NCI-H1694 treated with DMSO at 0.1 percent for 48 hours (cell line): ENCODE data around the gene DLG2.
A peak's percentile ranks its signal among the peaks of the same experiment; 100 is the strongest.

Experiments
- DNase-seq: peaks from one replicate; lab custom pipeline; 2025; lab: John Stamatoyannopoulos, UW

DLG2 gene

GRCh38 chr11:84660257-84660977 lies 966.7 kb downstream of the DLG2 start:
- DNase-seq: no peak

DNA sequence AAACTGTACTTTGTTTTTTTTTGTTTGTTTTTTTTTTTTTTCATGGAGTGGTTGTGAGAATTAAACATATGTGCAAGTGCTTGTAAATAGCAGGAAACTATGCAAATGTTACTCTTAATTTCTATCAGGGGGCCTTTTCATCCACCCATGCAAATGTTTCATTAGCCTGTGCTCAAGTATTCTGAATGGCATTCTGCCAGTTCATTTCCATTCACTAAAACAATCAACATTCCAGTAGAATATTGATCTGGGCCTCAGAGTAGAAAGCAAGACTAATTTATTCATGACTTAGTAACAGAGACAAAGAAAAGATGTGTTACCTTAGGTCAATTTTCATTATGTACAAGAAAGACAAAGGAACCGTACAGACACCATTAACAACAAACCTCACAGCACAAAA lies 971.4 kb downstream of the DLG2 start:
- no peak for DNase-seq

- DNase-seq: no peak
These were observed 978.7 kb downstream of the DLG2 start for GRCh38 chr11:84648471-84648870.

DNA sequence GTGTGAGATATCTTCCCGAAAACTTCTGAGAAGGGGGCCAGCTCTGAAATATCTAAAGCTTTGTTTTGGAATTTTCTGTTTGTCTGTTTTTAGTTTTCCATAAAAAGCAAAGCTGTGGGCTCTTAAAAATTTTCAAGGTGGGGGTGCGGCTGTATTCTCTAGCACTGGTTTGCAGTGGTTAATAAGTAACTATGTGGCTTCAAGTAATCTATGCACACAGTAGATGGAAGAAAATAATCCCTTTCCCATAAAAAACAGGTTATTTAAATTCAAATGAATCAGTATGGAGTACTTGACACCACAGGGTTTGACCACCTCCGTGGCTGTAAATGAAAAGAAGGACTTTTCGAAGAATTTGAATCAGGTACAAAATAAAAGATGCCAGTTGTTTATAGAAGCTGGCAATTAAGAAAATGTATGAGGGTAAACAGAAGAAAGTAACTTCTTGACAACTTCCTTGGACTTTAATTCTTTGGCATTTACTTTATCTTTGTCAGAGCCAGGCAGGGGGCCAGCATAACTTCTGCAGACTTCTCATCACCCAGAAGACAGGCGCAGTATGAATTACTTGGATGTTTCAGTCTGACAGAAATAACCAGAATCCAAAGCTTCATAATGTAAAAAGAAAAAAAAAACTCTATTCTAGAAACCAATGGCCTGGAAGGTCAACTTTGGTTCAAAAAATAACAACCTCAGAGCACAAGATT lies 981.0 kb downstream of the DLG2 start:
- no peak for DNase-seq

- no peak for DNase-seq
These were observed 984.6 kb downstream of the DLG2 start for GRCh38 chr11:84642500-84642899.

DNA sequence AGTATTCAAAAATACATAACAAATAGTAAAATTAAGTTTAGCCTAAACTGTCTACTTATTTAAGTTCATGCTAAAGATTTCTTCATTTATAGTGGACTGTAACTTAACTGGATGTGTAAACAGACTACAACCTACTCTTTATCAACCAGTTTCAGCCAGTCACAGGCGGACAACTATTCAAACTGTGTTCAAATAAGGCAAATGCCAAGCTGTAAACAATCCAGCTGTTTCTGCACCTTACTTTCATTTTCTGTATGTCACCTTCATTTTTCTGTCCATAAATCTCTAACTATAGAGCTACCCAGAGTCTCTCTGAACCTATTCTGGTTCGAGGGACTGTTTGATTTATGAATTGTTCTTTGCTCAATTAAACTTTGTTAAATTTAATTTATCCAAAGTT lies 992.8 kb downstream of the DLG2 start:
- no peak for DNase-seq

DNA sequence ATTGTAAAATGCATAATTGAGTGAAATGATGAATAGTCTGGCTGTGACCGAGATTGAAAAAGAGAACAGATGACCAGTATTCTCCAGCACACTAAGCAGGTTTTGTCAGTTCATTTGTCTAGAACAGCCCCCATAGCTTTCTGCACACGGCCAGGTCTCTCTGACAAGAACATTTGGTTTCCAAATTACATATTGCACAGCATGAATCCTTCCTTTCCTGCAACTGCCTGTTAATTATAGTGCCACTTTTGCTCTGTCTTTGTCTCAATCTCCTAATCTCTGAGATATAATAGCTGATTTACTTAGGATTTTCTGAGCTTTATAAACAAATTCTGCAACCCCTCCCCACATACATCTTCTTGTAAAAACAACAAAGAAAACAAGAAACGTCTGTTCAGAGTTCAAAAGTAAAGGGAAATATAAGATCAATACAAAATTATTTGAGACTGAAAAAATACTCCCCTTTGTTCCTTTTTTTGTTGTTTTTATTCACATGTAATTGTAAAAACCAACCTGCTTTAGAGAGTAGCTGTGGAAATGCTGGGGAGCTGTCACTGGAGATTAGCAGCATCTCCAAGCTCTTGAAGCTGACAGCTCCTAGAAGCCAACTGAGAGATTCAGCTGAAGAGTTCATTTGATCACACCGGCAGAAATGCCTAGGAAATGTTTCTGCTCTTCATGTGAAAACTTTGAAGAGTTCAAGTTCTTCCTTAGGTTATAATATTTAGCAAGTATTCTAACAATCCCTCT lies 998.1 kb downstream of the DLG2 start:
- no peak for DNase-seq

- no peak for DNase-seq
These were observed 1000.9 kb downstream of the DLG2 start for GRCh38 chr11:84626256-84626655.

GRCh38 chr11:84612645-84613044 lies 1014.5 kb downstream of the DLG2 start:
- no peak for DNase-seq

DNA sequence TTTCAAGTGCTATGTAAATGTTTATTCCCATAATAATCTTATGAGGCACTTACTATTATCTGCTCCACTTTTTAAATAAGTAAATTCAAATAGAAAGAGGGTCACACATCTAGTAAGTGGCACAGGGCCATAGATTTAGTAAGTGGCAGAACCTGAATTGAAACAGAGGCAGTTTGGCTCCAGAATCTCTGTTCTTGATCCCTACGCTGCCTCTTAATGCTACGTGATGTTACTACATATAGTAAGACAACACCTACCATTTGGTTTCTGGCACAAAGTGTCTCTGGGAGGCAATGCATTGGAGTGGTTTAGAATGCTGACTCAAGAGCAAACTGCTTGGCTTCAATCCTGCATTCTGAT lies 1018.3 kb downstream of the DLG2 start:
- no peak for DNase-seq

GRCh38 chr11:84607975-84608836 lies 1018.9 kb downstream of the DLG2 start:
- no peak for DNase-seq

GRCh38 chr11:84594602-84595001 lies 1032.5 kb downstream of the DLG2 start:
- DNase-seq: no peak

DNA sequence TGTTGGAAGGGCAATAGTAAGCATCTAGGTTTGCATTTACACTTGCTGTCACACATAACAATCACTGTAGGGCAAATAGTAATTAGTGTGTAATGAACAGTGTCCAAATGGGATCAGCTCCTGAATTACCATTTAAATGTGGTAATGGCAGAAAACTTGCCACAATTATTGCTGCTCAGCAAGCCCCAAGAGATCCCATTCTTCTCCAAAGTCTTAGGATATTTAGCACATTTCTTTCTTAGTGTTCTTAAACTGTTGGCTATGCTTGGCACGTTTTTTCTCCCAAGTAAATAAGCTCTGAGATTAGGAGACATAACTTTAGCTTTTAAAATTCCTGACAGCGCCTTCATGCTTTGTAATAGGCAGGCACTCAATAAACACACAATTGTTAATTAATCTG lies 1037.0 kb downstream of the DLG2 start:
- no peak for DNase-seq

DNA sequence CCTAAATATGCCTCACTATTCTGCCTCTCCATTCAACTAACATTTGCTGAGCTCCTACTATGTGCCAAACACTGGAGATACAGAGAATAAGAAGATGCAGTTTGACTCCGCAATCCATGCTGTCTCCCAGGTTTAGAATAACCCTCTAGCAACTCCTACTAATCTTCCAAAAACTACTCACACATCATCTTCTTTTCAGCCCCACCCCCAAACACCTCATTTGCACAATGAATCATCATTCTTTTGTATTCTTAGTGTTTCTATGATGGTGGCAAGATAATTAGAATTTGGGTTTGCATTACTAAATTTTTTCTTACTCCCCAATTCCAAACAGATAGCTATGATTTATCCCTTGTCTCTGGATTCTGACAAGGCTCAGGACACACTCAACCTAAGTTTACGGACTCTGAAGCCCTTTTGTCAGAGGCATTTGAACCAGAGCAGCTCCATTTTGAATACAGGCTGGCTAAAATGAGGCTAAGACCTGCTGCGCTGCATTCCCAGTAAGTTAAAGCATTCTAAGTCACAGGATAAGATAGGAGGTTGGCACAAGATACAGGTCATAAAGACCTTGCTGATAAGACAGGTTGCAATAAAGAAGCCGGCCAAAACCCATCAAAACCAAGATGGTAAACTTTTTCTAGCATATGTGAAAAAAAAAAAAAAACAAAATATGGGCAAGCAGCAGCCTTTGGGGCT lies 1038.9 kb downstream of the DLG2 start:
- no peak for DNase-seq

GRCh38 chr11:84583106-84583505 lies 1044.0 kb downstream of the DLG2 start:
- no peak for DNase-seq

DNA sequence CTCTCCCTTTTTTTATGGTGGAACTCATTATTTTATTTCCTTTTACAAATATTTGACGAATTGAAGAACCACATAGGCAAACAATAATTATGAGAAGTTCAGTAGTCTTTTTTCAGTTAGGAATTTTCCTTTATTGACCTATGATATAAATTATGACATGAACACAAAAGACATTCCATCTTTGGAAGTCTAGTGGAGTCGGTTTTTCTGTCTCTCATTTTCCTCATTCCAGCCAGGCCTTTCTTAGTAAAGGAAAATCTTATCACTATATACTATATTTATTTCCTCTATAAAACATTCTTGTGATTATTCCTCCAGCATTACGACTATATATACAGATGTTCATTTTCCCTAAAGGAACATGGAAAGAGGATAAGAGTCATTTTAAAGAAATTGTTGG lies 1046.1 kb downstream of the DLG2 start:
- no peak for DNase-seq

DNA sequence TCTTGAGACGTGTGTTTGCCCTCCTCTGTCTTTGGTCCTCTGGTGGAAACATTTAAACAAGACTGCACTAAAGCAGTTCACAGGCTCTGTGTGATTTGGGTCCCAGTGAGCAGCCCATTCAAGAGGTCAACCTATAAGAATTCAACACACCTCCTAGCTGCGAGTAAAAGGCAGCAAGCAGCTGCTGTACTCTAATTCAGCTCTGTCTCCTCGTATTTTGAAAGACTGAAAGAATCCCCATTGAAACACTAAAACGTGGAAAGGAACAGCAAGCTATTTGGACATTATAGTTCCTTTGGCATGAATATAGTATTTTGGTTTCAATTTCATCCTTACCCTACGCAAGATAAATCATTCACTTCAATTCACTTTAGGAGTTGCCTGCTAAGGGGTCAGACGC lies 1046.7 kb downstream of the DLG2 start:
- DNase-seq: no peak

GRCh38 chr11:84573868-84574267 lies 1053.3 kb downstream of the DLG2 start:
- no peak for DNase-seq

DNA sequence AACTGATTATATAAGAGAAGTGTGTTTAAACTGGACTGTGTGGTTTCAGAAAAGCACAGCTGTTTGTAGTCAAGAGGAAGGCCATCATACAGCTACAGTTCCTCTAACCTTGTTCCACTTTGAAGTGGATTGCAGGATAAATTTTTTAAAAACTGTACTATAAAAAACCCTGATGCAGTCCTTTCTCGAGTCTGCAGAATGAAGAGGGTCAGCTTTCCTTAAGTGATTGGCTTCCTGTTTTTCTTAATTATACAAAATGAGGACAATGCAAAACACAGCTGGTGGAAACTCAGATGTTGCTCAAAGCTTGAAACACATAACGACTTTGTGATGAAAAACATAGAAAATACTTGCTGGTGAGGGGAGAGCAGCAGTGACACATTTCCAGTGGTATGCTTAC lies 1060.5 kb downstream of the DLG2 start:
- no peak for DNase-seq

- DNase-seq: no peak
These were observed 1062.3 kb downstream of the DLG2 start for GRCh38 chr11:84564867-84565184.

DNA sequence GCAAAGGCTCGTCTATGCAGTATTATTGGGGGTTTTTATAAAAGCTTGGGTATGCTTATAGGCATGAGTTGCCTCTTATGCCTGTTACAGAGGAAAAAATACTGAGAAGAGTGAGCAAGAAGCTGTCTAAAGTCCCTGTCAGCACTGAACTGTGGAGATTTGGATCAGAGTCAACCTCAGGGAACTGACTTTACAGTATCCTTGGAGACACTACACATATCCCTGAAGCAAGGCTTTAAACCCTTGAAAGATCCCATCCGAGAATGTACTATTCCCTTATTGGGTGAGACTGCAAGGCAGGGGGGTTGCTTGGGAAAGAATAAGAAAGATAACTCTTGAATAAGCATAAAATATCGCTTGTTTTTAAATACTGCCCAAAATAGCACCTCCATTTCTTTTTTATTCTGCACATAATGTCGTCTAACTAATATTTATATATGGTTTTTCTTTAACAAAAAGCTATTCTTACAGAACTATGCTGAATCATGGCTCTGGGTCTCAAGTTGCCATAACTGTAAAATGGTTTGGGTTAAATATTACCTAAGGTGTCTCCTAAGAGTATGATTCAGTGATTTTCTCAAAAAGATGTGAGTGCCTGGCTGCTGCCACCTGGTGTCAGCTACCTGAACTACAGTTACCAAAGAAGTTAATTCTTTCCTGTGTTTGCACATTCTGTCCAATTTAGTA lies 1062.8 kb downstream of the DLG2 start:
- DNase-seq: peak; percentile 1
